ENCODE results near the gene KIFC3.

Gene KIFC3

DNA sequence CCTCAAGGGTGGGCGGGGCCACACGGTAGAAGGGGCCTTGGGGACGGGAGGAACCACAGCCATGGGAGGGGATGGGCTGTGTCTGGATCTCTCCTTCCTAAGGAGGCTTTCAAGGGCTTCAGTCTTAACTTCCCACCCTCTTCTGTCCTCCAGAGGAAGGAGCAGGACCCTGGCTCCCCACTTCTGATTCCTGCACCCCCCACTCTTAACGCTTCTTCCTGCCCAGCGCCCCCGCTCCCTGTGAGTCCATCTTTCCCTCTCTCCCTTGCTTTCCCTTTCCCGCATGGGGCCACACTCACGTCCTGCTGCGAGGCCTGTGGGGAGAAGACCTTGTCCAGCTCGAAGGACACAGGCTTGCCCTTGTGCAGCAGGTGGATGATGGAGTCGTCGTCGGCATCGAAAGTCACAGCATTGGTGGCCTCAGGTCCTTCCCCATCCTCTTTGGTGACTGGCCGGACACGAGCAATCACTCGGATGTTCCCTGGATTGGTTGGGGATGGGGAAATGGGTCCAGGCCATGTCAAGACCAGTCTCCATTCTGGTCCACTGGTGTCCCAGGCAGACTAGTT, 37.0 kb downstream of the KIFC3 start:
- no peak for DNase-seq (ENCODE audit: low read depth in 2 of 2)

- no peak for DNase-seq (ENCODE audit: low read depth in 2 of 2)
Observed at GRCh38 chr16:57764341-57765159, 37.7 kb downstream of the KIFC3 start.

DNA sequence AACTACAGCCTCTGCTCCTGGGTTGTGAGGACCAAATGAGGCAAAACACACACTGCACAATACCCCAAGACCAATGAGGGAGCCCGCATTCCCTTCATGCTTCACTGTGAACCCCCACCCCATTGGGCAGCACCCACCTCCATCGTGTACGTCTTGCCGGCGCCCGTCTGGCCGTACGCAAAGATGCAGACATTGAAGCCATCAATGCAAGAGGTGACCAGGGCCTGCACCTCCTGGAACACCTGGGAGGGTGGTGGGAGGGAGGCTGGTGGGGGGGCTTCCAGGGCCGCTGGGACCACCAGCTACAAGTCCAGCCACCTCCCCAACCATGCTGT, 38.3 kb downstream of the KIFC3 start:
- DNase-seq (ENCODE audit: low read depth in 2 of 2) = no peak

- DNase-seq (ENCODE audit: low read depth in 2 of 2) = no peak
Observed at GRCh38 chr16:57763285-57764005, 38.8 kb downstream of the KIFC3 start.

DNA sequence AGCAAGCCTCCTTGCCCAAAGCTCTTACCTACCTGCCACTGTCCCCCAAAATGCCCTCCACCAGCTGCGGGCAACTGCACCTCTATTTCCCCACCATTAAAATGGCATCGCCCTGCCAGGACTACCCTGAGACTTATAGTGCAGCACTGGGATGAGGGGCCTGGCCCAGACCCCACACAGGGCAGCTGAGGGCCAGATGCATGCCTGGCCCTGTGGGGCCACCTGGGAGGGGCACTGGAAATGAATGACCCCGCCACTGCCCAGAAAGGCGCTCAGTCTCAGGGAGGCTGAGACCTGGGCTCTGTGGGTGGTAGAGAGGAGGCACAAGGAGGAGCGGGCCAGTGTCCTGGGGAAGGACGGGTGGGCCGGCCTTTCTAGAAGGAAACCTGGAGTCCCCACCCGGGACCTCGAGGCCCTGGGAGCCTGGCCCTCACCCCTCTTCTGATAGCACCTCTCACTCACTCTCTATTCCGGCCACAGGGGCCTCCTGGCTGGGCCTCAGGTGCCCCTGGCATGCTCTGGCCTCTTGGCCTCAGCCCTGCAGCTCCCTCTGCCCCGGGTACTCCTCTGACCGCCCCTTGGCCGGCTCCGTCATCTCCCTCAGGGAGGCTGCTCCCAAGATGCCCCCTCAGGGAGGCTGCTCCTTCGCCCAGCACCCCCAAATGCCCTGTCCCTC, 39.8 kb downstream of the KIFC3 start:
- DNase-seq (ENCODE audit: low read depth in 2 of 2) = no peak

DNA sequence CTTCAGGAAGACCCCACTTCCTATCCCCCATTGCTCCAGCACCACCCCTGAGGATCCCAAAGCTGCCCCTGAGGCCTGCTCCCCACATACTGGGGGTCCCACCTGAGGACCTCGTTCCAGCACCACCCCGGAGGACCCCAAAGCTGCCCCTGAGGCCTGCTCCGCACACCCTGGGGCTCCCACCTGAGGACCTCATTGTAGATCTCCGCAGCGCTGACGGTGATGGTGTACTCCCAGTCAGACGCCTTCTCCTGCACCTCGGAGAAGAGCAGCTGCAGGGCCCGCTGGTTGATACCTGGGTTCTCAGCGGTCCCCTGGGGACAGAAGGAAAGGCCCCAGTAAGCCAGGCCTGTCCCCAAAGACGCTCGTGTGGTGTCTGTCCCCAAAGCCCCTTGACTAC, 40.3 kb downstream of the KIFC3 start:
- no peak for DNase-seq (ENCODE audit: low read depth in 2 of 2)

DNA sequence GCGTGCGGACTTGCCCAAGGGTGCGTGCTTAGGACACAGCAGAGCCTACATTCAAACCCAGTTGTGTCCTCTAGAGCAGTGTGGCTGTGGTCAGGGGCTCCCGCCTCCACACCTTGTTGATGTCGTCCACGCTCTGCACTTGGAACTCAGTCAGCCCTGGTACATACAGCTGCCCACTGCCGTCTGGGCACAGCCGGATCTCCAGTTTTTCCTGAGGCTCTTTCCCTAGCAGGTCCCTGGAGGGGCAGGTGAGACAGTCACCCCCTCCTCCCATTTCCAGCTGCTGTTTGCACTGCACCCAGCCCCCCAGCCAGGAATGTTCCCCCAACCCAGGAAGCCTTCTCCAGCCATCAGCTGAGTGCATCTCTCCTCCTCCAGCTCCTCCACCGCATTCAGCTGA, 41.0 kb downstream of the KIFC3 start:
- DNase-seq (ENCODE audit: low read depth in 2 of 2) = no peak

DNA sequence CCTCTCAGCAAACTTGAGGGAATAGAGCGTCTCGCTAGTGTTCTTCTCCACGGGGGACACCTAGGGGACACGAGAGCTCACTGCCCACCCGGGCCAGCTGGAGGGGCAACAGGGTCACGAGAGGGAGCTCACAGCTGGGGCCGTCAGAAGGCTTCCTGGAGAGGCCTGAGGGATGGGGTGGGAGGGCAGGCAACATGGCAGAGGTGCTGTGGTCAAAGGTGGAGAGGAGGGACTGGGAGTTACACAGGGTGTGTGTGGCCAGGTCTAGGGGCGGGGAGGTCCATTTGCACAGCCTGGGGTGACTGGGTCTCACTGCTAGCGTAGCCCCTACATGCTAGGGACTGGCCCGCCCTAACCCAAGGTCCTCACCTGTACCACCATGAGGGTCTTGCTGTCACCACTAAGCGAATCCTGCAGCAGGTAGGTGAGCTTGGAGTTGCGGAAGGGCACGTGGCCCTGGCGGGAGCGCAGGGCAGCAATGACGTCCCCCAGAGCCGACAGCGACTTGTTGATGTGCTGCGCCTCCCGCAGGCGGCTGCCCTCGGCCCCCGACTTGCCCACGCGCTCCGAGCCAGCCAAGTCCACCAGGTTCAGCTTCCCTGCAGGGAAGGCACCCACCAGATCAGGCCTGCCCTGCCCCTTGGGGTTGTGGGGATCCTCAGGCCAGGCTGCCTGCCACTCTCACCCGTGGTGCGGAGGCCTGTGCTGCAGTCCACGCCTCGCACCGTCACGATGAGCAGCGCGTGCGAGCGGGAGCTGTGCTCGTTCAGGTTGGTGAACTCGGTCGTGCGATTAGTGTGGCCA, 41.7 kb downstream of the KIFC3 start:
- no peak for DNase-seq (ENCODE audit: low read depth in 2 of 2)

- no peak for DNase-seq (ENCODE audit: low read depth in 2 of 2)
Observed at GRCh38 chr16:57759541-57760356, 42.5 kb downstream of the KIFC3 start.

DNA sequence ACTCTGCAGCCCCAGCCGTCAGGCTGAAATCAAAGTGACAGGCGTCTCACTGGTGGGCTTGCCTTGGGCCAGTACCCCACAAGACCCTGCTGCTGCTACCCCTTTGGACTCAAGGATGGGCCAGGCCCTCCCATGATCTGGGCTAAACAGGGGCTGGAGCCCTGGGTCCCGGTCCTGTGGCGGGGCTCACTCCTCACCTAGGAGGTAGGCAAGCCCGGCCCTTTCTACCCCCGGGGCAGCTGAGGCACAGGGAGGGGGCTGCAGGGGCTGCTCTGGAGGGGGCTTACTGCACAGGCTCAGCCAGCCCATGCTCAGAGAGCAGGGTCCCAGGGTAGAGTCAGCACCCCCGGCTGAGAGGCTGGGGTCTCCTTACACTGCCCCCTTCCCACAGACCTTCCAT, 43.2 kb downstream of the KIFC3 start:
- DNase-seq (ENCODE audit: low read depth in 2 of 2) = no peak

GRCh38 chr16:57758331-57759117, 43.8 kb downstream of the KIFC3 start:
- DNase-seq (ENCODE audit: low read depth in 2 of 2) = no peak

DNA sequence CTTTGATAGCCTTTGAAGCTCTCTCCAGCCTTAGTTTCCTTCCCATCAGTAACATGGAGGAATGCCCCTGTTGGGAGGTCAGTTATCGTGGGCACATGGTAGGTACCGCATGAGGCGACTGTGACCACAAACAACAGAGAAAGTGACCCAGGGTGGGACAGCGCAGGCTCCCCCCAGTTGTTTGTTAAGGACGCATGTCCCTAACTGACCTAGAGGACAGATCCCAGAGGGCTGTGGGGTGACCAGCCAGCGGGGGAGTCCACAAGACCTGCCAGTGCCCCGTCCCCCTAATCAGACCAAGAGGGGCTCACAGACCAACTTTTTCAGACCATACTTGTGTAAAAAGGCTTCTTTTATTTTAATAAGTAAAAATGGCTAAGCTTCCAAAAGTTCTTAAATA, 44.4 kb downstream of the KIFC3 start:
- no peak for DNase-seq (ENCODE audit: low read depth in 2 of 2)

DNA sequence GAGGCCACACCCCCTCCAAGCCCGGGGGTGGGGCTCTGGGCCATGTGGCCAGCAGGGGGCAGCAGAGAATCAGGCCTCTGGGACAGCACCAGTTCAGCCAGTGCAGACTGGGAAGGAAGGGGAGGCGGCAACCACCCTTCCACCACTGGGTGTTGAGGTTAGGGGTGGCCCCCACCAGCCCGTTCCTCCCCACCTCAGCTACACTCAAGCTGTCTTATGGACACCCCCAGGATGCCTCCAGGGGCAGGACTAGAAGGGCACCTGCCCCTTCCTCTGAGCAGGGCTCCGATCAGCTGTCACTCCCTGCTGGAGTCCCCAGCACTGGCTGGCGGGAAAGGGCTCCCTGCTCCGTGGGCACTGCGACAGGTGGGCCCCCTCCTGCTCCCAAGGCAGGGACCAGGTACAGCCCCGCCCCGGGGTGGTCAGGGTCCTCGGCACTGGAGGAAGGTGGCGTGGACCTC, 44.9 kb downstream of the KIFC3 start:
- DNase-seq (ENCODE audit: low read depth in 2 of 2) = peak; percentile 77 to 83

GRCh38 chr16:57756424-57757325, 45.6 kb downstream of the KIFC3 start:
- DNase-seq (ENCODE audit: low read depth in 2 of 2) = no peak

DNA sequence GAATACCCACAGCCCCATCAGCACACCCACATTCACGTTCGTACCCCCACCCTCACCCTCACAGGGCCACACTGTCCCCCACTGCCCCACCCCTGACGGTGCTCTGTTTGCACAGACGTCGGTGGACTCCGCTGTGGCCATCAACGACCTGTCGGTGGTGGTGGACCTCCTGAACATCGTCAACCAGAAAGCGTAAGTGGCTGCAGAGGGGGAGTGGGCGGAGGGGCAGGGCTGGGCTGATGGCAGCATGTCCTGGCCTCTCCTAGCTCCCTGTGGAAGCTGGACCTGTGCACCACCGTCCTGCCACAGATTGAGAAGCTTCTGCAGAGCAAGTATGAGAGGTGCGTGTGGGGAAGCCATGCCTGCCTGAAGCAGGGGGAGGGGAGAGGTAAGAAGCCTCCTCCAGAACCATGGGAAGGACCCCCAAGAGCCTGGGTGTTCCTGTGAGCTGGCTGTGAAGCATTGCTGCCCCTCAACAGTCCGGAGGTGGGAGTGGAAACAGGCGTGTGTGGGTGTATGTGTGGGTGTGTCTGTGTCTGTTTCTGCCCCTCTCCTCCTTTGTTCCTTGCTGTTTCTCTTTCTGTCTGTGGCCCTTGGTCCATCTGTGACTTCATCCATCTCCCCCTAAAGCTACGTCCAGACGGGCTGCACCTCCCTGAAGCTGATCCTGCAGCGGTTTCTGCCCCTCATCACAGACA, 46.4 kb downstream of the KIFC3 start:
- no peak for DNase-seq (ENCODE audit: low read depth in 2 of 2)

DNA sequence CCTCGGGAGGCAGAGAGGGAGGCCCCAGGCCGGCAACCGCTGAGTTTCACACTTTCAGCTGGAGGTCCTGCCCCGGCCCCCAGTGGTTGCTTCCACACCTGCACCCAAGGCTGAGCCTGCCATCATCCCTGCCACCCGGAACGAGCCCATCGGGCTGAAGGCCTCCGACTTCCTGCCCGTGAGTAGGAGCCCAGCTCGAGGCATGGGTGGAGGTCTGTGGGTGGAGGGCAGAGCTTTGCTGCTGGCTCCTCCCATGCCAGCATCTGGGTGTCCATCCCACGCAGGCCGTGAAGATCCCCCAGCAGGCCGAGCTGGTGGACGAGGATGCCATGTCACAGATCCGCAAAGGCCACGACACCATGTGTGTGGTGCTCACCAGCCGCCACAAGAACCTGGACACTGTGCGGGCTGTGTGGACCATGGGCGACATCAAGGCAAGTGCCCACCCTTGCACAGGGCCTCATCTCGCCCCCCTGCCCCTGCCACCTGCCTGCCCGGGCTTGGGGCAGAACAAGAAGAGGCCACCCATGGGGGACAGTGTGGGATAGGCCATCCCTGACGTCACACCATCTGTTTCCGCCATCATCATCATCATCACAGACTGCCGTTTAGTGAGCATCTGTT, 47.1 kb downstream of the KIFC3 start:
- no peak for DNase-seq (ENCODE audit: low read depth in 2 of 2)

GRCh38 chr16:57754354-57755060, 47.8 kb downstream of the KIFC3 start:
- DNase-seq (ENCODE audit: low read depth in 2 of 2) = no peak
